ENCODE measurements around the gene EEIG1.

The EEIG1 gene

DNA sequence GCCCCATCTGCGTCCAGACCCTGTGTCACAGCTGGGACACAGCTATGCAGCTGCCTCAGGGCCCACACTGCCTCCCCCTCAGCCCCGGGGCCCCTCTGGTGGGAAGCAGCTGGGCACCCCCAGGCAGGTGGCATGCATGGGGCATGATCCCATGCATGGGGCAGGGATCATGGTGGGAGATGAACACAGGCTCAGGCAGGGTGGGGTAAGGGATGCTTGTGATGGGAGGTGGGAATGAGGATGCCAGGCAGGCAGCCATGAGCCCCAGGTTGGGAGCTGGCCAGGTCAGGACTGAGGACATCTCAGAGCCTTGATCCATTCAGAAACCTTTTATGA lies 19.7 kb downstream of the EEIG1 start:
- no peak for DNase-seq (ENCODE audit: low read depth, low spot score)
- Histone ChIP-seq H3K36me3 (ENCODE audit: insufficient read depth, insufficient read length, low read length) (peaks cover 34% of the 10 kb centered on the region), H3K9me3 (ENCODE audit: insufficient read depth, low read length) (no peaks in the 10 kb centered on the region), H3K27me3 (ENCODE audit: insufficient read depth, insufficient read length) (no peaks in the 10 kb centered on the region), H3K4me1 (ENCODE audit: insufficient read depth, insufficient read length) (peaks cover 31% of the 10 kb centered on the region), H3K9ac (ENCODE audit: insufficient read length, low read depth) (no peak overlapping the region), H3K4me3 (ENCODE audit: insufficient read length, low read depth) (no peak overlapping the region)
- no peak for TF ChIP-seq SUZ12 (IDR thresholded peaks at IDR 0.05; ENCODE audit: extremely low read depth, insufficient read depth, insufficient read length)
- TF ChIP-seq ZNF274 (IDR thresholded peaks at IDR 0.05; ENCODE audit: low read depth, low read length) = no peak
- no peak for TF ChIP-seq YY1 (IDR thresholded peaks at IDR 0.05; ENCODE audit: insufficient read depth, insufficient read length)

DNA sequence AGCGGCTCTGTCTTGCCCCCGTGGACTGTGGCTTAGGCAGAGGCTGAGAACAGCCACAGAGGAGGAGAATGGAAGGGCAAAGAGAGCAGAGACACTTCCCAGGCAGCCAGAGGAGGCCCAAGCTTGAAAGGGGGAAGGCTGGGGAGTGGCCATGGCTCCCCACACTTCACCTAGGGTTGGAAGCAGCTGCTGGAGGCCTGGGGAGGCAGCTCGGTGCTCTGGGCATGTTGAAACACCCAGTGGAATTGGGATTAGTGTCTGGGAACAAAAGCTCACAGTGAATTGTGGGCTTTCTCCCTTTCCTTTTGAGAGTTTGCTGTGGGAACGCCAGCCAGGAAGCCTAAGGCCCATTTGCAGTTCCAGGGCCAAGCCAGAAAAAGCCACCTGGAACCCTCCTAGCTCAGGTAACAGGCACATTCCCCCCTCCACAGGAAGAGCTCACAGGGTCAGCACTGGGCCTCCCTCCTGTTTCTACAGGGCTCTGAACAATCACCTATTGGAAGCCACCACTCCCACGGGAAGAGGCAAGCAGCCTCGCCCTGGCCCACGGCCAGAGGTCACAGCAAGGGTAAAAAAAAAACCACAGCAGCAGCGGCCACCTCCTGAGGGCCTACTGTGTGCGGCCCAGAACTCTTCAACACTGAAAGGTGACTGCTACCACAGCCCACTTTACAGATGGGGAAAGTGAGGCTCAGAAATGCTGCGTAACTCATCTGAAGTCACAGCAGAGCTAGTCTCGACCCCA lies 20.2 kb downstream of the EEIG1 start:
- no peaks in the 10 kb centered on the region for H3K9me3 ChIP-seq (ENCODE audit: insufficient read depth, low read length)
- H3K9ac ChIP-seq (ENCODE audit: insufficient read length, low read depth) = peak overlapping the region; percentile 24
- no peak for DNase-seq (ENCODE audit: low read depth, low spot score)
- no peak for TF ChIP-seq SUZ12 (IDR thresholded peaks at IDR 0.05; ENCODE audit: extremely low read depth, insufficient read depth, insufficient read length)
- TF ChIP-seq YY1 (IDR thresholded peaks at IDR 0.05; ENCODE audit: insufficient read depth, insufficient read length) = no peak
- TF ChIP-seq ZNF274 (IDR thresholded peaks at IDR 0.05; ENCODE audit: low read depth, low read length) = no peak
- H3K36me3 ChIP-seq (ENCODE audit: insufficient read depth, insufficient read length, low read length) = peaks cover 34% of the 10 kb centered on the region
- no peak overlapping the region for H3K4me3 ChIP-seq (ENCODE audit: insufficient read length, low read depth)
- H3K27me3 ChIP-seq (ENCODE audit: insufficient read depth, insufficient read length) = no peaks in the 10 kb centered on the region
- H3K4me1 ChIP-seq (ENCODE audit: insufficient read depth, insufficient read length) = peaks cover 31% of the 10 kb centered on the region

DNA sequence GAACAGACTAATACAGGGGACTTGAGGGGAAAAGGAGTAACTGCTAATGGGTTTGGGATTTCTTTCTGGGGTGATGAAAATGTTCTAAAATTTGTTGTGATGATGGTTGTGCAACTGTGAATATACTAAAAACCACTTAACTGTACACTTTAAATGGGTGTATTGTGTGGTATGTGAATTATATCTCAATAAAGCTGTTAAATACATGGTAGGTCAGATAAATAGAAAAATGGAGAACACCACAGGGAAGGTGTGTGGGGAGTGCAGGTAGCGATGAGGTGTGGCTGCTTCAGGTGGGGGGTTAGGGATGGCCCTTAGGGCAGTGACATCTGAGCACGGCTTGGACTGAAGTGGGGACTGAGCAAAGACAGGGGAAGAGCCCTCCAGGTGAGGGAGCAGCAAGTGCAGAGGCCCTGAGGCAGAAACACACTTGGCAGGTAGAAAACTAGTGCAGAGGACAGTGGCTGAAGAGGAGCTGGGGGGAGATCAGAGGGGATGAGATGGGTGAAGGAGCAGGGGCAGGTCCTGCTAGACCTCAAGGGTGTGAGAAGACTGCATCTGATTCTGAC lies 20.9 kb downstream of the EEIG1 start:
- no peak for TF ChIP-seq ZNF274 (IDR thresholded peaks at IDR 0.05; ENCODE audit: low read depth, low read length)
- no peak for TF ChIP-seq SUZ12 (IDR thresholded peaks at IDR 0.05; ENCODE audit: extremely low read depth, insufficient read depth, insufficient read length)
- no peak for TF ChIP-seq YY1 (IDR thresholded peaks at IDR 0.05; ENCODE audit: insufficient read depth, insufficient read length)
- H3K36me3 ChIP-seq (ENCODE audit: insufficient read depth, insufficient read length, low read length) = peaks cover 34% of the 10 kb centered on the region
- H3K9me3 ChIP-seq (ENCODE audit: insufficient read depth, low read length) = no peaks in the 10 kb centered on the region
- H3K27me3 ChIP-seq (ENCODE audit: insufficient read depth, insufficient read length) = no peaks in the 10 kb centered on the region
- H3K4me3 ChIP-seq (ENCODE audit: insufficient read length, low read depth) = no peak overlapping the region
- H3K4me1 ChIP-seq (ENCODE audit: insufficient read depth, insufficient read length) = peaks cover 33% of the 10 kb centered on the region
- no peak for DNase-seq (ENCODE audit: low read depth, low spot score)
- no peak overlapping the region for H3K9ac ChIP-seq (ENCODE audit: insufficient read length, low read depth)

DNA sequence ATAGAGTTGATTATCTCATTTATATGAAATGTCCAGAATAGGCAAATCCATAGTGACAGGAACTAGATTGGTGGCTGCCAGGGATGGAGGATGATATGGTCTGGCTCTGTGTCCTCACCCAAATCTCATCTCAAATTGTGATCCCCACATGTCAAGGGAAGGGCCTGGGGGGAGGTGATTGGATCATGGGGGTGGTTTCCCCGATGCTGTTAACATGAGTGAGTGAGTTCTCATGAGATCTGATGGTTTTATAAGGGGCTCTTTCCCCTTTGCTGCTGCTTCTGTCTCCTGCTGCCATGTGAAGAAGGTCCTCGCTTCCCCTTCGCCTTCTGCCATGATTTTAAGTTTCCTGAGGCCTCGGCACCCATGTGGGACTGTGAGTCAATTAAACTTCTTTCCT lies 21.4 kb downstream of the EEIG1 start:
- peaks cover 39% of the 10 kb centered on the region for H3K36me3 ChIP-seq (ENCODE audit: insufficient read depth, insufficient read length, low read length)

DNA sequence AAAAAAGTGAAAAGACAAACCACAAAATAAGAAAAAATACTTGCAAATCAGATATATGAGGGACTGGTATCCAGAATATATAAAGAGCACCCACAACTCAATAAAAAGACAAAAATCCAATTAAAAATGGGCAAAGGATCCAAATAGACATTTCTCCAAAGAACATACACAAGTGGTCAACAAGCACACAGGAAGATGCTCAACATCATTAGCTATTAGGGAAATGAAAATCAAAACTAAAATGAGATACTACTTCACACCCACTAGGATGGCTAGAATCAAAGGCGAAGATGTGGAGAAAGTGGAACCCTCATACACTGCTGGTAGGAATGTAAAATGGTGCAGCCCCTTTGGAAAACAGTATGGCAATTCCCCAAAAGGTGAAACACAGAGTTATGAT lies 22.1 kb downstream of the EEIG1 start:
- TF ChIP-seq ZNF274 (IDR thresholded peaks at IDR 0.05; ENCODE audit: low read depth, low read length) = no peak
- TF ChIP-seq YY1 (IDR thresholded peaks at IDR 0.05; ENCODE audit: insufficient read depth, insufficient read length) = no peak
- no peak for TF ChIP-seq SUZ12 (IDR thresholded peaks at IDR 0.05; ENCODE audit: extremely low read depth, insufficient read depth, insufficient read length)
- H3K27me3 ChIP-seq (ENCODE audit: insufficient read depth, insufficient read length) = no peaks in the 10 kb centered on the region
- H3K4me3 ChIP-seq (ENCODE audit: insufficient read length, low read depth) = no peak overlapping the region
- no peak for DNase-seq (ENCODE audit: low read depth, low spot score)
- H3K36me3 ChIP-seq (ENCODE audit: insufficient read depth, insufficient read length, low read length) = peaks cover 38% of the 10 kb centered on the region
- H3K9me3 ChIP-seq (ENCODE audit: insufficient read depth, low read length) = no peaks in the 10 kb centered on the region
- H3K4me1 ChIP-seq (ENCODE audit: insufficient read depth, insufficient read length) = peaks cover 39% of the 10 kb centered on the region
- H3K9ac ChIP-seq (ENCODE audit: insufficient read length, low read depth) = no peak overlapping the region

More for the DNA sequence above, 21.4 kb downstream of the EEIG1 start:
- no peak for TF ChIP-seq SUZ12 (IDR thresholded peaks at IDR 0.05; ENCODE audit: extremely low read depth, insufficient read depth, insufficient read length)
- TF ChIP-seq YY1 (IDR thresholded peaks at IDR 0.05; ENCODE audit: insufficient read depth, insufficient read length) = no peak
- no peak for TF ChIP-seq ZNF274 (IDR thresholded peaks at IDR 0.05; ENCODE audit: low read depth, low read length)
- Histone ChIP-seq H3K27me3 (ENCODE audit: insufficient read depth, insufficient read length) (no peaks in the 10 kb centered on the region), H3K4me3 (ENCODE audit: insufficient read length, low read depth) (no peak overlapping the region), H3K4me1 (ENCODE audit: insufficient read depth, insufficient read length) (peaks cover 38% of the 10 kb centered on the region), H3K9ac (ENCODE audit: insufficient read length, low read depth) (no peak overlapping the region), H3K9me3 (ENCODE audit: insufficient read depth, low read length) (no peaks in the 10 kb centered on the region)
- DNase-seq (ENCODE audit: low read depth, low spot score) = no peak

DNA sequence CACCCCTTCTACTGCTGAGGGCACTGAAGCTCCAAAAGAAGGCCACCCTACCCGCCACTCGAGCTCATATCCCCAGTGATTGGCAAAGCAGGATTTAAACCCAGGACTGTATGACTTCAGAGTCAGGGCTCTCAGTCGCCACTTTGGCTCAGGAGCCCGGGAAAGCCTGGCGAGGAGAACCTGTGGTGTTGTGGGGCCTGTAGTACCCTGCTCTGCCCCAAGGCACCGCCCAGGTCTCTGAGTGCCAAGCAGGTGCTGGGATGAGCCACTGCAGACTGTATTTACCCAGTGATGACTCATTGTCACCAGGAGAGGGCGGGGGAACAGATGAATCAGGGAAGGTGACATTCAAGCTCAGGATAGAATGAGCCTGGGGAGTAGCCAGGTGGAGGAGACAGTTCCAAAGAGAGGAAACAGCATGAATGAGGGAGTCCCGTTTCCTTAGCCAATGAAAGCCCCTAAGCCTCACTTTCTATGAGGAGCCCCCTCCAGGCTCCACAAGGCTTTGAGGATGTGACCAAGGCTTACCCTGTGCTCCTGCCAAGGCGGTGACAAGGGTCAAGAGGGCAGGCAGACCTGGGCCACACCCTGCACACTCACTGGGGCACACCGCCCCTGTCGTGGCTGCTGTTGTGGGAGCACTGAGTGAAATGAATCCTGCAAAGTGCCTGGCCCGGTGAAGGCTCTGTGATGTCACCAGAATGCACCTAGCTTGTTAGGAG lies 25.3 kb downstream of the EEIG1 start:
- no peaks in the 10 kb centered on the region for H3K27me3 ChIP-seq (ENCODE audit: insufficient read depth, insufficient read length)
- no peak for DNase-seq (ENCODE audit: low read depth, low spot score)
- no peaks in the 10 kb centered on the region for H3K9me3 ChIP-seq (ENCODE audit: insufficient read depth, low read length)
- H3K36me3 ChIP-seq (ENCODE audit: insufficient read depth, insufficient read length, low read length) = peaks cover 28% of the 10 kb centered on the region
- peaks cover 34% of the 10 kb centered on the region for H3K4me1 ChIP-seq (ENCODE audit: insufficient read depth, insufficient read length)
- TF ChIP-seq ZNF274 (IDR thresholded peaks at IDR 0.05; ENCODE audit: low read depth, low read length) = no peak
- no peak for TF ChIP-seq YY1 (IDR thresholded peaks at IDR 0.05; ENCODE audit: insufficient read depth, insufficient read length)
- TF ChIP-seq SUZ12 (IDR thresholded peaks at IDR 0.05; ENCODE audit: extremely low read depth, insufficient read depth, insufficient read length) = no peak
- no peak overlapping the region for H3K4me3 ChIP-seq (ENCODE audit: insufficient read length, low read depth)
- peak overlapping the region; percentile 15 for H3K9ac ChIP-seq (ENCODE audit: insufficient read length, low read depth)

DNA sequence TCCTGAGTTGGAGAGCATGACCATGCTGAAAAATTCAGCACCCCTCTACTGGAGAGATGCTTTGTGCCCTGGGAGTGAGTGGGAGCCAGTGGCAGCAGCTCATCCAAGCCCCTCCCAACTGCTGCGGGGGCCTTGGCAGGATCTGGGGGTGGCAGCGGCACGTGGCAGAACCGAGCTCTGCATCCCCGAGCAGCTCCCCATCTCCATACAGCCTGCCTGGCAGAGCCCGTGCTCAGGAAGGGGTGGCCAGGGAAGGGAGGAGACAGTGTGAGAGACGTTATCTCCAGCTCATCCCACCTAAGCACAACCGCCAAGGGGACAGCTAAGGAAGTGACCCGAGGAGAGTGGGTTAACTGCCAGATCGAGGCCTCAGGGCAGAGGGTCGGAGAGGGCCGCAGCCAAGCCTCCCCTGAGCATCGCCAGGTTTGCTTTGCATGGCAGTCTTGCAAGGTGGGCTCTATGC lies 25.9 kb downstream of the EEIG1 start:
- peaks cover 31% of the 10 kb centered on the region for H3K36me3 ChIP-seq (ENCODE audit: insufficient read depth, insufficient read length, low read length)
- no peaks in the 10 kb centered on the region for H3K9me3 ChIP-seq (ENCODE audit: insufficient read depth, low read length)
- no peak for DNase-seq (ENCODE audit: low read depth, low spot score)
- TF ChIP-seq SUZ12 (IDR thresholded peaks at IDR 0.05; ENCODE audit: extremely low read depth, insufficient read depth, insufficient read length) (no peak), ZNF274 (IDR thresholded peaks at IDR 0.05; ENCODE audit: low read depth, low read length) (no peak), YY1 (IDR thresholded peaks at IDR 0.05; ENCODE audit: insufficient read depth, insufficient read length) (no peak)
- H3K4me1 ChIP-seq (ENCODE audit: insufficient read depth, insufficient read length) = peaks cover 31% of the 10 kb centered on the region
- H3K4me3 ChIP-seq (ENCODE audit: insufficient read length, low read depth) = no peak overlapping the region
- H3K9ac ChIP-seq (ENCODE audit: insufficient read length, low read depth) = no peak overlapping the region
- no peaks in the 10 kb centered on the region for H3K27me3 ChIP-seq (ENCODE audit: insufficient read depth, insufficient read length)

Data from NT2/D1 (cell line).